ENCODE results near the gene LTF. TPM values are rescaled to one million over a fixed set of nuclear protein-coding genes. Genes with fewer than 3 reads are reported as not detected.

LTF gene
- total and polyA plus RNA-seq, 2 donors (not counting 1 experiment from before 2014, with no cell fraction given): 0.22 TPM; not detected in 1

- Histone ChIP-seq H3K4me3 (ENCODE audit: control extremely low read depth in 1 of 5, extremely low read depth in 1 of 5, insufficient read depth in 1 of 5, low read depth in 2 of 5, low read length in 4 of 5) (no peak overlapping the region), H3K79me2 (ENCODE audit: control insufficient read depth, insufficient read depth, low read length) (no peaks in the 10 kb centered on the region), H3K9me3 (ENCODE audit: control extremely low read depth in 1 of 3, control insufficient read depth in 2 of 3, insufficient read depth in 1 of 3, low read length in 2 of 3) (no peaks in the 10 kb centered on the region), H3K27me3 (replicated peaks in 1 of 4; ENCODE audit: control extremely low read depth in 1 of 4, control insufficient read depth in 3 of 4, insufficient read depth in 4 of 4, low read length in 3 of 4) (peaks cover 0 to 5% (median 0%) of the 10 kb centered on the region in 4 experiments), H3K4me1 (ENCODE audit: control insufficient read depth in 2 of 2, insufficient read depth in 2 of 2, low read length in 2 of 2) (no peaks in the 10 kb centered on the region), H4K20me1 (ENCODE audit: control insufficient read depth, insufficient read depth, low read length, poor library complexity, severe bottlenecking) (no peaks in the 10 kb centered on the region), H3K36me3 (replicated peaks in 1 of 2; ENCODE audit: control extremely low read depth in 1 of 2, control insufficient read depth in 1 of 2, extremely low read depth in 1 of 2, insufficient read depth in 2 of 2, low read length in 1 of 2) (no peaks in the 10 kb centered on the region), H3K27ac (ENCODE audit: low read length in 2 of 2) (no peak overlapping the region), H3K4me2 (replicated peaks; ENCODE audit: low read depth, low read length, poor library complexity, severe bottlenecking) (no peak overlapping the region), H2AFZ (ENCODE audit: insufficient read depth, low read depth, low read length, poor library complexity, severe bottlenecking) (no peak overlapping the region), H3K9ac (ENCODE audit: low read length) (no peak overlapping the region)
- Mint-ChIP-seq H3K27ac (no peak overlapping the region), H3K4me3 (no peak overlapping the region), H3K4me1 (peaks cover 5% of the 10 kb centered on the region), H3K27me3 (peaks cover 14% of the 10 kb centered on the region), H3K9me3 (ENCODE audit: insufficient read depth) (no peaks in the 10 kb centered on the region)
- WGBS (ENCODE audit: insufficient coverage): 92% methylated on average over 14 of the region's 17 CpGs
- CTCF ChIA-PET: no interaction called here
- TF ChIP-seq EZH2 (IDR thresholded peaks at IDR 0.05; ENCODE audit: borderline replicate concordance, insufficient read depth, low read depth, low read length, poor library complexity, severe bottlenecking): no peak
- no peak for TF ChIP-seq CTCF (IDR thresholded peaks at IDR 0.05)
- POLR2A ChIA-PET: no interaction called here
- ATAC-seq (ENCODE audit: low read depth): no peak
- intact Hi-C loops (cut with micrococcal nuclease): no loop called here
- no peak for DNase-seq
Measured at GRCh38 chr3:46448721-46449120, 16.0 kb downstream of the LTF start.

DNA sequence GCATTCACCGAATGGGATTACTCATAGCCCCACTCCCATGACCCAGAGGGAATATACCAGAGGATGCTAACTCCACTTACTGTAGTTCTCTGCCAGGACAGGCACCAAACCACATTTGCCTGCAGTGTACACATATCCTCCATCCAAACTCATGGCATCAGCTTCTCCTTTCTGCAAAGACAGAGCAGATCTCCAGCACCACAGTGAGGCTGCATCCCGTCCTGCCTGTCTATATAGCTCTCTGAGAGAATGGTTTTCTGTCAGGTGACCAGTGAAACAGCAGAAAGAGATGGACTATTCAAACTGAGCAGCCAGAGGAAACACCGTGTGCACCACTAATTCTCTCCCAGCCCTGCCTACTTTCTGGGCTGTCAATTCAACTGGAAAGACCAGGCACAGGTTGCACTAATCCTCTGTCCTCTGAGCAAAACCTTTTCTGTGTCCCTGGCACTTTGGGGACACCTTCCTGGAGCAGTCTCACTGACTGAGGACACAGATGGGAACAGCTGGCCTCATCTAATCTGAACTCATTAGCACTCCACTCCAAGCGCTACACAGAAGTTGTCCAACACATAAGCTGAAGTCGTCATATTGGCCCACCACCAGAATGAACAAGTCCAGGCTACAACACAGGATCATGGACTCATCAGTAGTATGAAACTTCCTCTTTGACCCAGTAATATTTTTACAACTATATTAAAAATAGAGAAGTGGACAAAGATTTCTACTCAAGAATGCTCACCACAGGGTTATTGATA is 17.3 kb downstream of the LTF start:
- DNase-seq: no peak
- intact Hi-C loops (cut with micrococcal nuclease): no loop called here
- Histone ChIP-seq H3K4me2 (replicated peaks; ENCODE audit: low read depth, low read length, poor library complexity, severe bottlenecking) (no peak overlapping the region), H3K36me3 (replicated peaks in 1 of 2; ENCODE audit: control extremely low read depth in 1 of 2, control insufficient read depth in 1 of 2, extremely low read depth in 1 of 2, insufficient read depth in 2 of 2, low read length in 1 of 2) (no peaks in the 10 kb centered on the region), H2AFZ (ENCODE audit: insufficient read depth, low read depth, low read length, poor library complexity, severe bottlenecking) (no peak overlapping the region), H4K20me1 (ENCODE audit: control insufficient read depth, insufficient read depth, low read length, poor library complexity, severe bottlenecking) (no peaks in the 10 kb centered on the region), H3K4me1 (ENCODE audit: control insufficient read depth in 2 of 2, insufficient read depth in 2 of 2, low read length in 2 of 2) (peaks cover 0 to under 1% of the 10 kb centered on the region in 2 donors), H3K27ac (ENCODE audit: low read length in 2 of 2) (no peak overlapping the region), H3K9me3 (ENCODE audit: control extremely low read depth in 1 of 3, control insufficient read depth in 2 of 3, insufficient read depth in 1 of 3, low read length in 2 of 3) (no peaks in the 10 kb centered on the region), H3K9ac (ENCODE audit: low read length) (no peak overlapping the region), H3K79me2 (ENCODE audit: control insufficient read depth, insufficient read depth, low read length) (no peaks in the 10 kb centered on the region), H3K4me3 (ENCODE audit: control extremely low read depth in 1 of 5, extremely low read depth in 1 of 5, insufficient read depth in 1 of 5, low read depth in 2 of 5, low read length in 4 of 5) (no peak overlapping the region), H3K27me3 (replicated peaks in 1 of 4; ENCODE audit: control extremely low read depth in 1 of 4, control insufficient read depth in 3 of 4, insufficient read depth in 4 of 4, low read length in 3 of 4) (peaks cover 0 to 5% (median 0%) of the 10 kb centered on the region in 4 experiments)
- Mint-ChIP-seq H3K4me1 (peaks cover 4% of the 10 kb centered on the region), H3K9me3 (ENCODE audit: insufficient read depth) (no peaks in the 10 kb centered on the region), H3K27me3 (peaks cover 10% of the 10 kb centered on the region), H3K27ac (no peak overlapping the region), H3K4me3 (no peak overlapping the region)
- TF ChIP-seq CTCF (IDR thresholded peaks at IDR 0.05) (no peak), EZH2 (IDR thresholded peaks at IDR 0.05; ENCODE audit: borderline replicate concordance, insufficient read depth, low read depth, low read length, poor library complexity, severe bottlenecking) (no peak)
- ATAC-seq (ENCODE audit: low read depth): no peak
- CTCF ChIA-PET: no interaction called here
- WGBS (ENCODE audit: insufficient coverage): 63% methylated on average over 4 of the region's 5 CpGs
- POLR2A ChIA-PET: no interaction called here
